HG03060 (cell line): ENCODE data around the gene ALDH2.
A peak's percentile ranks its signal among the peaks of the same experiment; 100 is the strongest.
"Not testable (repeated sequence)": the region's sequence is repeated elsewhere in the genome, so short reads cannot be mapped to it uniquely, and the experiment has no call there.

ENCODE experiments used
- ATAC-seq: cut with Tn5 transposase; IDR thresholded peaks from one replicate; pipeline ENCODE4 v1.9.1; 2021; ENCODE audit warnings: low read depth, moderate number of reproducible peaks; ENCODE audit not compliant: unreplicated experiment

Gene ALDH2

GRCh38 chr12:111758120-111758561 is 8.6 kb upstream of the ALDH2 start:
- ATAC-seq = no peak

GRCh38 chr12:111759271-111759670 is 7.5 kb upstream of the ALDH2 start:
- ATAC-seq = no peak

GRCh38 chr12:111759991-111760390 is 6.7 kb upstream of the ALDH2 start:
- no peak for ATAC-seq

- no peak for ATAC-seq
These were observed 5.6 kb upstream of the ALDH2 start for GRCh38 chr12:111761099-111761498.

- ATAC-seq = no peak
These were observed 5.0 kb upstream of the ALDH2 start for GRCh38 chr12:111761706-111762105.

GRCh38 chr12:111763552-111763951 is 3.2 kb upstream of the ALDH2 start:
- ATAC-seq = not testable (repeated sequence)

GRCh38 chr12:111764120-111764821 is 2.5 kb upstream of the ALDH2 start:
- ATAC-seq = peak; percentile 30

GRCh38 chr12:111767362-111768158 is 827 bp downstream of the ALDH2 start:
- ATAC-seq = no peak

GRCh38 chr12:111768159-111768895 is 1.6 kb downstream of the ALDH2 start:
- no peak for ATAC-seq

GRCh38 chr12:111769599-111769998 is 2.9 kb downstream of the ALDH2 start:
- no peak for ATAC-seq

- ATAC-seq = no peak
These were observed 7.2 kb downstream of the ALDH2 start for GRCh38 chr12:111773801-111774551.

GRCh38 chr12:111775205-111776193 is 8.8 kb downstream of the ALDH2 start:
- ATAC-seq = no peak

GRCh38 chr12:111776836-111777344 is 10.2 kb downstream of the ALDH2 start:
- no peak for ATAC-seq

GRCh38 chr12:111777345-111778045 is 10.8 kb downstream of the ALDH2 start:
- ATAC-seq = no peak

GRCh38 chr12:111780166-111780565 is 13.4 kb downstream of the ALDH2 start:
- no peak for ATAC-seq

GRCh38 chr12:111780615-111781014 is 13.9 kb downstream of the ALDH2 start:
- ATAC-seq = no peak

- ATAC-seq = no peak
These were observed 14.4 kb downstream of the ALDH2 start for GRCh38 chr12:111781085-111781658.

- ATAC-seq = no peak
These were observed 16.3 kb downstream of the ALDH2 start for GRCh38 chr12:111783046-111783445.
